ENCODE results near the gene HIC1. TPM values are rescaled to one million over a fixed set of nuclear protein-coding genes. Genes with fewer than 3 reads are reported as not detected.
A peak's percentile ranks its signal among the peaks of the same experiment; 100 is the strongest.

Gene HIC1
- polyA plus RNA-seq, 1 of the 3 experiments (the other 2 are of a cell fraction): 6.4 TPM

DNA sequence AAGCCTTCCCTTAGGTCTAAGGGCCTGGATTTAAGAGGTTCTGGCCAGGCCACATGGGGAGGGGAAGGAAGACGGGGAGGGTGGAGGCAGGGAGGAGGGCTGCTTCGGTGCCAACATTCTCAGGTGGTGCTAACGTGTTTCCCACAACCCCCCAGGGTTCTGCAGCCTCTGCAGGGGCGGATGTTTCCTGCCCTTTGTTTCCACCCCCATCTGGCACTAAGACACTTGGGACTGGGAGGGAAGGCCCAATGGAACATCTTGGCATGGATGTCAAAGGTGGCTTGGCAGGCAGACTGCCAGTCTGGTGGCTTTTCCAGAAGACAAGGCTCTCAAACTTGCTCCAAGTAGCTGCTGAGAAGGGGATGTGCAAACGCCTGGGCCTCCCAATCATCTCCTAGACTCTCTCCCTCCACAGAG is 12.7 kb downstream of the HIC1 start:
- WGBS (ENCODE audit: low lambda C conversion rate): 78% methylated on average over 3 of the region's 5 CpGs
- peak overlapping the region; percentile 37; the same call in 1 of the 2 replicates for H3K4me2 ChIP-seq
- CTCF ChIA-PET: interaction anchor here (0.8 to 7.4 kb wide), 8 partner anchors 9 to 177 kb away, joined by 3 to 81 read pairs (median 5); partner anchors contain the start of gene HIC1
- peak overlapping the region; percentile 69 to 81 for H3K27ac ChIP-seq (ENCODE audit: low read depth in 2 of 2, low read length in 1 of 2)
- no peak overlapping the region for H2AFZ ChIP-seq (ENCODE audit: low read depth)
- H3K36me3 ChIP-seq (replicated peaks in 1 of 2; ENCODE audit: control insufficient read depth in 1 of 2, insufficient read depth in 2 of 2, low read length in 1 of 2): peaks cover 22 to 37% of the 10 kb centered on the region in 2 experiments
- TF ChIP-seq RXRA (IDR thresholded peaks at IDR 0.05; ENCODE audit: borderline replicate concordance, low read depth) (no peak), ELF1 (IDR thresholded peaks at IDR 0.05) (no peak), NFIC (IDR thresholded peaks at IDR 0.05; ENCODE audit: borderline replicate concordance) (0 out of 2 replicates have a peak, but pooled peaks have one; percentile 2), TCF12 (IDR thresholded peaks at IDR 0.05) (peak; percentile 30; the same call in 1 of the 2 replicates)
- H3K4me1 ChIP-seq (ENCODE audit: control insufficient read depth in 1 of 2, insufficient read depth in 2 of 2, low read depth in 1 of 2, low read length in 1 of 2): peaks cover 36 to 43% of the 10 kb centered on the region in 2 experiments; a peak in 3 of 4 replicates
- H4K20me1 ChIP-seq (ENCODE audit: insufficient read depth): no peaks in the 10 kb centered on the region
- H3K4me3 ChIP-seq (ENCODE audit: low read depth in 2 of 2, low read length in 1 of 2): no peak overlapping the region
- no peaks in the 10 kb centered on the region for H3K9me3 ChIP-seq
- POLR2A ChIA-PET: interaction anchor here (1.2 kb wide), 1 partner anchor 17 kb away, joined by 3 read pairs; no protein-coding TSS in a partner anchor
- H3F3A ChIP-seq (replicated peaks; ENCODE audit: insufficient read depth): peaks cover 15% of the 10 kb centered on the region
- DNase-seq: no peak
- H3K9ac ChIP-seq: no peak overlapping the region
- H3K9me2 ChIP-seq: no peaks in the 10 kb centered on the region
- H3K79me2 ChIP-seq (ENCODE audit: insufficient read depth): no peaks in the 10 kb centered on the region
- no peaks in the 10 kb centered on the region for H3K27me3 ChIP-seq (ENCODE audit: insufficient read depth)

DNA sequence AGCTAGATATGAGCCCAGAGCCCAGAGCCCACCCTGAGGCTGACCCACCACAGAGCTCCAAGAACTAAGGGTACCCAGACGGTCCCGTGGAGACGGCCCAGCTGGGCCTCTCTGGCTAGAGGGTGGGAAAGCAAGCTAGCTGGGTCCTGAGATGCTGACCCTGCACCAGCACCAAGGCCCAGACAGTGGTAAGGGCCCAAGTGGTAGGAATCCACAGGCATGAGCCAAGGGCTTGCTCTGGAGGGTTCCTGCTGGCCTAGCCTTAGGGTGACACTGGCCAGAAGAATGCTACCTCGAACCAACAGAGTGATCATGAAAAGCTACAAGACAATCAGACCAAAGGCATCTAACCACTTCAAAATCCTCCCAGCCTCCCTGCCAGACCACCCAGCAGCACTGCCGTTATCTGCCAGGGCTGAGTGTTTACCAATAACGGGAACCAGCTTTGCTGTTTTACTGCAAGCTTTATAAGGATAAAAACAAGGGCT is 13.2 kb downstream of the HIC1 start:
- CTCF ChIA-PET: interaction anchor here (0.8 to 7.4 kb wide), 7 partner anchors 9 to 177 kb away, joined by 3 to 81 read pairs (median 7); partner anchors contain the start of gene HIC1
- WGBS (ENCODE audit: low lambda C conversion rate): 49% methylated on average over 3 of the region's 6 CpGs

DNA sequence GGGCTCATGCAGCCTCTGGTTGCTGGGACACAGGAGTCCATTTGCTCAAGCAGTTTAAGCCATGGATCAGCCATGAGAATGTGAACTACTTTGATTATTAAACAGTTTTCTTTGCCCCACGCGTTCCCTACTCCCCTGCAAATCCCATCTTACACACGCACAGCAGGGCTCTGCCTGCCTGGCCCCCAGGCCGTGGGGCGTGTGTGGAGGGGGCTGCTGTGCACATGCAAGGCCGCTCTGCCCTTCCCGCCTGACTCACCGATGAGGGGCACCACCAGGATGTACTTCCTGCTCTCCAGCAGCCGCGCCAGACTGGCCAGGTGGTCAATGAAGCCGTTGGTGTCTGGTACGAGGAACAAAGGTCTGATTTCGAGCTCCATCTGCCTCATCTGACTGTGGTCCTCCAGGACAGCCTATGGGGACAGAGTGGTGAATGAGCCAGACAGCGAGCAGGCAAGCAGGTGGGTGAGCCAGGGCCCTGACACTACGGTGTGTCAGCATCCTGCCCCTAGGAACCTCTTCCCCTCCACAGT is 13.7 kb downstream of the HIC1 start:
- Histone ChIP-seq H3K36me3 (replicated peaks in 1 of 2; ENCODE audit: control insufficient read depth in 1 of 2, insufficient read depth in 2 of 2, low read length in 1 of 2) (peaks cover 22 to 31% of the 10 kb centered on the region in 2 experiments), H3K4me2 (peak overlapping the region; percentile 60; the same call in 1 of the 2 replicates), H3K27me3 (ENCODE audit: insufficient read depth) (no peaks in the 10 kb centered on the region), H3K4me1 (ENCODE audit: control insufficient read depth in 1 of 2, insufficient read depth in 2 of 2, low read depth in 1 of 2, low read length in 1 of 2) (peaks cover 27 to 38% of the 10 kb centered on the region in 2 experiments; a peak in 3 of 4 replicates), H3K9ac (peak overlapping the region; percentile 43), H3K27ac (ENCODE audit: low read depth in 2 of 2, low read length in 1 of 2) (peak overlapping the region; percentile 69 to 81), H3K79me2 (ENCODE audit: insufficient read depth) (no peaks in the 10 kb centered on the region), H3F3A (replicated peaks; ENCODE audit: insufficient read depth) (peaks cover 17% of the 10 kb centered on the region), H3K9me2 (no peaks in the 10 kb centered on the region), H4K20me1 (ENCODE audit: insufficient read depth) (no peaks in the 10 kb centered on the region), H2AFZ (ENCODE audit: low read depth) (no peak overlapping the region), H3K4me3 (ENCODE audit: low read depth in 2 of 2, low read length in 1 of 2) (no peak overlapping the region), H3K9me3 (no peaks in the 10 kb centered on the region)
- 59% methylated on average over 14 of the region's 15 CpGs for WGBS (ENCODE audit: low lambda C conversion rate)
- POLR2A ChIA-PET: interaction anchor here (1.2 kb wide), 1 partner anchor 16 kb away, joined by 3 read pairs; no protein-coding TSS in a partner anchor
- CTCF ChIA-PET: interaction anchor here (0.8 to 7.4 kb wide), 7 partner anchors 10 to 176 kb away, joined by 3 to 81 read pairs (median 7); partner anchors contain the start of gene HIC1
- DNase-seq: peak; percentile 70
- TF ChIP-seq MXI1 (IDR thresholded peaks at IDR 0.05; ENCODE audit: low read depth, low read length) (peak; percentile 36; the same call in 1 of the 2 replicates), FOSL2 (IDR thresholded peaks at IDR 0.05; ENCODE audit: borderline replicate concordance, low read depth) (peak; percentile 25; the same call in 1 of the 2 replicates), EP300 (IDR thresholded peaks at IDR 0.05; ENCODE audit: borderline replicate concordance in 1 of 2, low read depth in 1 of 2, low read length in 1 of 2) (peak in 1 of 2 experiments; percentile 11; a peak in 1 of 4 replicates), TCF12 (IDR thresholded peaks at IDR 0.05) (peak; percentile 62), JUND (IDR thresholded peaks at IDR 0.05) (no peak)
- TF ChIP-seq, protein P1, sequence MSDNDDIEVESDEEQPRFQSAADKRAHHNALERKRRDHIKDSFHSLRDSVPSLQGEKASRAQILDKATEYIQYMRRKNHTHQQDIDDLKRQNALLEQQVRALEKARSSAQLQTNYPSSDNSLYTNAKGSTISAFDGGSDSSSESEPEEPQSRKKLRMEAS (IDR thresholded peaks at IDR 0.05; ENCODE audit: low read depth): peak; percentile 40; the same call in 1 of the 2 replicates
- TF ChIP-seq, protein P2, sequence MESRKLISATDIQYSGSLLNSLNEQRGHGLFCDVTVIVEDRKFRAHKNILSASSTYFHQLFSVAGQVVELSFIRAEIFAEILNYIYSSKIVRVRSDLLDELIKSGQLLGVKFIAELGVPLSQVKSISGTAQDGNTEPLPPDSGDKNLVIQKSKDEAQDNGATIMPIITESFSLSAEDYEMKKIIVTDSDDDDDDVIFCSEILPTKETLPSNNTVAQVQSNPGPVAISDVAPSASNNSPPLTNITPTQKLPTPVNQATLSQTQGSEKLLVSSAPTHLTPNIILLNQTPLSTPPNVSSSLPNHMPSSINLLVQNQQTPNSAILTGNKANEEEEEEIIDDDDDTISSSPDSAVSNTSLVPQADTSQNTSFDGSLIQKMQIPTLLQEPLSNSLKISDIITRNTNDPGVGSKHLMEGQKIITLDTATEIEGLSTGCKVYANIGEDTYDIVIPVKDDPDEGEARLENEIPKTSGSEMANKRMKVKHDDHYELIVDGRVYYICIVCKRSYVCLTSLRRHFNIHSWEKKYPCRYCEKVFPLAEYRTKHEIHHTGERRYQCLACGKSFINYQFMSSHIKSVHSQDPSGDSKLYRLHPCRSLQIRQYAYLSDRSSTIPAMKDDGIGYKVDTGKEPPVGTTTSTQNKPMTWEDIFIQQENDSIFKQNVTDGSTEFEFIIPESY (IDR thresholded peaks at IDR 0.05; ENCODE audit: borderline replicate concordance, low read depth): no peak

More for the DNA sequence above, 13.2 kb downstream of the HIC1 start:
- no peaks in the 10 kb centered on the region for H3K79me2 ChIP-seq (ENCODE audit: insufficient read depth)
- TF ChIP-seq RCOR1 (IDR thresholded peaks at IDR 0.05; ENCODE audit: low read length) (no peak), POLR2AphosphoS5 (IDR thresholded peaks at IDR 0.05; ENCODE audit: low read depth, low read length) (peak; percentile 9; the same call in 1 of the 2 replicates)
- H3K9me3 ChIP-seq: no peaks in the 10 kb centered on the region
- H4K20me1 ChIP-seq (ENCODE audit: insufficient read depth): no peaks in the 10 kb centered on the region
- peaks cover 17% of the 10 kb centered on the region for H3F3A ChIP-seq (replicated peaks; ENCODE audit: insufficient read depth)
- peak overlapping the region; percentile 60 for H3K4me2 ChIP-seq
- H3K9ac ChIP-seq: peak overlapping the region; percentile 43
- H3K4me3 ChIP-seq (ENCODE audit: low read depth in 2 of 2, low read length in 1 of 2): no peak overlapping the region
- H2AFZ ChIP-seq (ENCODE audit: low read depth): no peak overlapping the region
- peaks cover 22 to 36% of the 10 kb centered on the region in 2 experiments for H3K36me3 ChIP-seq (replicated peaks in 1 of 2; ENCODE audit: control insufficient read depth in 1 of 2, insufficient read depth in 2 of 2, low read length in 1 of 2)
- no peaks in the 10 kb centered on the region for H3K27me3 ChIP-seq (ENCODE audit: insufficient read depth)
- DNase-seq: no peak
- peak overlapping the region; percentile 69 to 81 for H3K27ac ChIP-seq (ENCODE audit: low read depth in 2 of 2, low read length in 1 of 2)
- peaks cover 31 to 39% of the 10 kb centered on the region in 2 experiments; a peak in 3 of 4 replicates for H3K4me1 ChIP-seq (ENCODE audit: control insufficient read depth in 1 of 2, insufficient read depth in 2 of 2, low read depth in 1 of 2, low read length in 1 of 2)
- no peaks in the 10 kb centered on the region for H3K9me2 ChIP-seq
- POLR2A ChIA-PET: interaction anchor here (1.2 kb wide), 1 partner anchor 16 kb away, joined by 3 read pairs; no protein-coding TSS in a partner anchor

Data from SK-N-SH (cell line).